Stimulated activated CD8-positive, alpha-beta memory T cell treated with anti-CD3 and anti-CD28 coated beads, Interleukin-15, amount 100 ng/mL, for 4 hours (primary cell): Measurements from ENCODE around the gene C19orf53.
"Not testable (repeated sequence)": the region's sequence is repeated elsewhere in the genome, so short reads cannot be mapped to it uniquely, and the experiment has no call there.

ENCODE experiments used
- DNase-seq, 2 donors: peaks; one replicate each; pipeline ENCODE4 v3.0.0-alpha.2; 2020; ENCODE audit warnings: low read depth in 2 of 2

Gene C19orf53

GRCh38 chr19:13774217-13775191, at the start of gene C19orf53:
C19orf53 (plus strand) TSS chr19:13774456; CDS start chr19:13774478, 22 bp downstream.
- peak; percentile 69 to 81 for DNase-seq

GRCh38 chr19:13726323-13726722, 47.9 kb upstream of the C19orf53 start:
- DNase-seq: no peak

GRCh38 chr19:13727798-13728197, 46.5 kb upstream of the C19orf53 start:
- no peak for DNase-seq

GRCh38 chr19:13729859-13730258, 44.4 kb upstream of the C19orf53 start:
- no peak for DNase-seq

- peak; percentile 85 to 88 for DNase-seq
Observed at GRCh38 chr19:13731147-13731964, 42.9 kb upstream of the C19orf53 start.

GRCh38 chr19:13732337-13732736, 41.9 kb upstream of the C19orf53 start:
- DNase-seq: no peak

GRCh38 chr19:13734751-13735150, 39.5 kb upstream of the C19orf53 start:
- no peak for DNase-seq

- DNase-seq: no peak
Observed at GRCh38 chr19:13738073-13738472, 36.2 kb upstream of the C19orf53 start.

GRCh38 chr19:13741893-13742292, 32.4 kb upstream of the C19orf53 start:
- no peak for DNase-seq

GRCh38 chr19:13742756-13743155, 31.5 kb upstream of the C19orf53 start:
- no peak for DNase-seq

- DNase-seq: no peak
Observed at GRCh38 chr19:13744174-13744573, 30.1 kb upstream of the C19orf53 start.

- no peak for DNase-seq
Observed at GRCh38 chr19:13747098-13747453, 27.2 kb upstream of the C19orf53 start.

GRCh38 chr19:13748169-13748828, 26.0 kb upstream of the C19orf53 start:
- DNase-seq: no peak

- DNase-seq: no peak
Observed at GRCh38 chr19:13751436-13751835, 22.8 kb upstream of the C19orf53 start.

- DNase-seq: not testable (repeated sequence)
Observed at GRCh38 chr19:13753622-13754021, 20.6 kb upstream of the C19orf53 start.

- DNase-seq: no peak
Observed at GRCh38 chr19:13756210-13756609, 18.0 kb upstream of the C19orf53 start.

GRCh38 chr19:13757805-13758772, 16.2 kb upstream of the C19orf53 start:
- no peak for DNase-seq

GRCh38 chr19:13758795-13759194, 15.5 kb upstream of the C19orf53 start:
- DNase-seq: no peak

- no peak for DNase-seq
Observed at GRCh38 chr19:13761423-13761822, 12.8 kb upstream of the C19orf53 start.

- no peak for DNase-seq
Observed at GRCh38 chr19:13762635-13763235, 11.5 kb upstream of the C19orf53 start.
